Measurements from ENCODE around the gene PRRC2A.

The PRRC2A gene

DNA sequence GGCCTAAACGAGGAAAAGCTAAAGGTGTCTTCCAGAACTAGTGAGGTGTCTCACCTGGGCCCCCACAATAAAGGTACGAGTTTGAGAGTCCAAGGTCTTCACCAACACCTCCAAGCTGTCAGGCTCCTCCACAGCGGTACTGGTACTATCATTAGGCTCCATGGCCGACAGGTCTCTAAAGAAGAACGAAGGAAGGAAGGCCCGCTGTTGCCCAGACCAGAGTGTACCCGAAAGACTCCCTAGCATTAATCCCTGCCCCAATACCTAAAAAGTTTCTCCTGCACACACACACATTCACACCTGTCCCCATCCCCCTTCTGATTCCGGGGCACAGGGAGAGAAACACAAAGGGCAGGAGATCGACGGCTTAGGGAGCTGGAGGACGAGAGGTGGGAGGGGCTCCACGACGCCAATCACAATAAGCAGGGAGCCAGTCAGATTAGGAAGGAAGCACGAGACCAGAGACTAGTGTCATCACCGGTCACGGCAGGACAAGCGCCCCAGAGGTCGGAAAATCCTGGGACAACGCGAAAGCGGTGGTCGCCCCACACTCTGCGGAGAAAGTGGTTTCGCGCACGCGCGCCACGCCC, 31.2 kb downstream of the PRRC2A start:
- DNase-seq (ENCODE audit: low read depth in 3 of 3) = no peak

DNA sequence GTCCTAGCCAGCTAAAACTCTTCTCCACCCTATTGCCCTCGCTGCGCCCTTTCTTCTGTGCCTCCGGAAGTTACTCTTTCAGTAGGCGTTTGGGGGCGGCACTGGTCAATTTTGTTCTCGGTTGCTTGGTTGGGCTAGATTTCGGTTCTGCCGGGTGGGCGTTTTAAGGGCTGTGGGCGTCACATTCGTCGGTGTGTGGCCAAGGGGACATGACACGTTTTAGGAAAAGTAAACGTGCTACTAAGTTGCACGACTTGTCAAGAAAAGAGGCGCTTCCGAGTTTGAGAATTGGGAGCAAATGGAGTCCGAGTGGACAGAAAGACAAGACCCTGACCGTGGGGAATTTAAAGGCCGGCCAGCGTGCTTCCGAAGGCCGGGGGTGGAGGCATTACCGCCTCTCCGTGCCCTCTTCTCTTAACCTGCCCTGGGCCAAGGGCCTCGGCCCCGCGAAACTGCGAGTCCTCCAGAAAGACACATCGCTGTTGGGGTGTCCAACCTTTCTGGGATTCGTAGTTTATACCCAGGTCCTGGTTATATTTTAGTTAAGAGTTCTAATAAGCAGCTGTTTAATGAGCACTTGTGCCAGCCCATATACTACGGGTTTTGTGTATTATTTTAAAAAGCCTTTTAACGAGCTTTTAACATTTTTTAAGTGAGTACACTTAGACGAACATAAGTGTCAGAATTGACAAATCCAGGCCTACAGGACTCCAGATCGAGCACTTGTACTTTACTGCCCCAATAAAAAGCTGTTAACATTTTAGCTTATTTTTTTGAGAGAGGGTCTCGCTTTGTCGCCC, 32.6 kb downstream of the PRRC2A start:
- peak in 2 of 3 experiments; percentile 65 to 84 for DNase-seq (ENCODE audit: low read depth in 3 of 3)

DNA sequence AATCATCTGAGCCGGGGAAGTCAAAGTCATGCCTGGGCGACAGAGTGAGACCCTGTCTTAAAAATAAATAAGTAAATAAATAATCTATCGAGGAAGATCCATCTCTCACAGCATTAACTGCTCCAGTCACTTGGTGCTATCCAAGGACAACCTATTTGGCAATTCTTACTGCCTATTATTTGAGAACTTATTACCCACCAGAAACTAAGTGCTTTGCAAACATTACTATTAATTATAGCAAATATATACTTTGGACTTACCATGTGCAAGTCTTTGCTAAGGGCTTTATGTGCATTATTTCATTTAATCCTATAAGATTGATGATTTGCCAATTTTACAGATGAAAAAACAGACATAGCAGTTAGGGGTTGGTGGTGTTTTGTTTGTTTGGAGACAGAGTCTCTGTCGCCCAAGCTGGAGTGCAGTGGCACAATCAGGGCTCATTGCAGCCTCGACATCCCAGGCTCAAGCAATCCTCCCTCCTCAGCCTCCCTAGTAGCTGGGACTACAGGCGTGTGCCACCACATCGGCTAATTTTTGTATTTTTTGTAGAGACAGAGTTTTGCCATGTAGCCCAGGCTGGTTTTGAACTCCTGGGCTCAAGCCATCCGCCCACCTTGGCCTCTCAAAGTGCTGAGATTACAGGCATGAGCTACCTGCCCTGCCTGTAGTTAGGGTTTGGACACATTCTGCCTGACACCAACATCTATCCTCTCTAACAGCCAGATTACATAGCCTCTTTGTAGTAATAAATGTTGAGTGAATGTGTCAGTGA, 34.2 kb downstream of the PRRC2A start:
- DNase-seq (ENCODE audit: low read depth in 3 of 3) = no peak

DNA sequence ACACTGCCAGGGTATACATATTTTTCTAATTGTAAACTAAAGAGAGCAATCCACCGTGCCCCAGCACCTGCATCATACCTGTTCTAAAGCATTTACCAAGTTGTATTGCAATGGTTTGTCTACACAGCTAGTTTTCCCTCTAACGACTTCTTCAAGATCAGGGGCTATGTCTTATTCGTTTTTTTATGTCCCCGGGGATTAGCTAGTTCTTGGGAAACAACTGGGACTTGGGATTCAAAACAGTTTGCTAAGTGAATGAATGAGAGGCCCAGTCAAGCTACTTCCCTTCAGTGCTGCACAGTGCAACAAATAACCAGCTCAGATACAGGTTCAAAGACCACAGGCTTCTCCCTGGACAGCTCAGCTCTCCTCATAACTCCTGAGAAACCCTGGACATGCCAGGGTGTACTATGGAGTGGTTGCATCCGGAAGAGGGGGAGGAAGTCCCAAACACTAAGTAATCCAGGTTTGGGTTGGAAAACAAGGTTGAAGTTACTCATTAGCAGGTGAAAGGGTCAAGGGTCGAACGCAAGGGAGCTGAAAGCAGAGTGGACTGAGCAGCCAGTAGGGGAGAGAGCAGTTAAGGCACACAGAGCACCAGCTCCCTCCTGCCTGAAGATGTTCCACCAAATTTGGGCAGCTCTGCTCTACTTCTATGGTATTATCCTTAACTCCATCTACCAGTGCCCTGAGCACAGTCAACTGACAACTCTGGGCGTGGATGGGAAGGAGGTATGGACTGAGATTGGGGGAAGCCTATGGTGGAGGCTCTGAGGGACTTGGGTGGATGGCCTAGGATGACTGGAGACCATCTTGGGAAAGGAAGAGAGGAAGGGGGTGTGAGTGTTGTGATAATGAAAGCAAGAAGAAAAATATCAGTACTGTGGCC, 35.1 kb downstream of the PRRC2A start, which contains the start of gene APOM:
APOM (plus strand) TSS at position 546 of the 889 bp plus-strand sequence; CDS start at position 619, 73 bp downstream.
- no peak for DNase-seq (ENCODE audit: low read depth in 3 of 3)

DNA sequence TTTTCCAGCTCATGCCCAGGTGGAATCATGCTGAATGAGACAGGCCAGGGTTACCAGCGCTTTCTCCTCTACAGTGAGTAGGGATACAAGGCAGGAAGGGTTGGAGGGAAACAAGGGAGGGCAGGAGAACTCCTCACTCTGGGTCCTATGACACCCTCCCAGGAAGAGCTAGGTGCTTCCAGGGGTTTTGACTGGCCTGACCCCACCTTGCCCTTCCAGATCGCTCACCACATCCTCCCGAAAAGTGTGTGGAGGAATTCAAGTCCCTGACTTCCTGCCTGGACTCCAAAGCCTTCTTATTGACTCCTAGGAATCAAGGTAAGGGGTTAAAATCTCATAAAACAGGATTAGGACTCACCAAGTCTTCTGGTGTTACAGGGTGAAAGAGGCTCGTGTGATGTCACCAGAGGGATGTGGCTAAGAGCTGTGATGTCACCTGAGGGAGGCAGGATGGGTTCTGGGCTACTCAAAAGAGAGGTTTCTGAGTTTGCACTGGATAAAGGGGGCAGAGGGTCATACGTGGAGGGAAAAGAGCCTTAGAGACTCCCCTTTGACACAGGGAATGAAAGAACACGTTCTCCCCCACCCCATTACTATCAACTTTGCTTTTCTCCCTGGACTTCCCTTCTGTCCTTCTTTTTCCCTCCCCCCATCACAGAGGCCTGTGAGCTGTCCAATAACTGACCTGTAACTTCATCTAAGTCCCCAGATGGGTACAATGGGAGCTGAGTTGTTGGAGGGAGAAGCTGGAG, 37.1 kb downstream of the PRRC2A start:
- DNase-seq (ENCODE audit: low read depth in 3 of 3) = no peak

DNA sequence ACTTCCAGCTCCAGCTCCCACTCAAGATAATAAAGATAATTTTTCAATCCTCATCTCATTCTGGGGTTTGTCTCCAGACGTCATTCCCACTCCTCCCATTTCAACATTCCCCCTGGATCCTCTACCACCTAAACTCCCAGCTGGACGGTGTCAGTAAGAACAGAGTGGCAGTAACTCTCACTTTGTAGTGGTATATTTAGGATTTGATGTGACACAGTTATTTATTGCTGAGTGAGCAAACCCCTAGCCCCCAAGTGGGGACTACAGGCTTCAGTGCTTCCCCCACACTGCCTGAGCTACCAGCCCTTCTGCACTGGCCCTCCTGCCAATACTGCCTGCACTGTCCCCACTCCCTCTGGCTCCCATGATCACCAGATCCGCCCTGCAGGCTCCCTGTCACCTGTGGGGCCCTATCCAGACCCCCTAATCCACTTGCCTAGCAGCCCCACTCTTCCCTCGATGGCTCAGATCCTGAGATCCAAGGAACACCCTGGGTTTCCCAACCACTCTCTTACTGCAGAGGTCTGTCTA, 37.7 kb downstream of the PRRC2A start:
- DNase-seq (ENCODE audit: low read depth in 3 of 3) = no peak

DNA sequence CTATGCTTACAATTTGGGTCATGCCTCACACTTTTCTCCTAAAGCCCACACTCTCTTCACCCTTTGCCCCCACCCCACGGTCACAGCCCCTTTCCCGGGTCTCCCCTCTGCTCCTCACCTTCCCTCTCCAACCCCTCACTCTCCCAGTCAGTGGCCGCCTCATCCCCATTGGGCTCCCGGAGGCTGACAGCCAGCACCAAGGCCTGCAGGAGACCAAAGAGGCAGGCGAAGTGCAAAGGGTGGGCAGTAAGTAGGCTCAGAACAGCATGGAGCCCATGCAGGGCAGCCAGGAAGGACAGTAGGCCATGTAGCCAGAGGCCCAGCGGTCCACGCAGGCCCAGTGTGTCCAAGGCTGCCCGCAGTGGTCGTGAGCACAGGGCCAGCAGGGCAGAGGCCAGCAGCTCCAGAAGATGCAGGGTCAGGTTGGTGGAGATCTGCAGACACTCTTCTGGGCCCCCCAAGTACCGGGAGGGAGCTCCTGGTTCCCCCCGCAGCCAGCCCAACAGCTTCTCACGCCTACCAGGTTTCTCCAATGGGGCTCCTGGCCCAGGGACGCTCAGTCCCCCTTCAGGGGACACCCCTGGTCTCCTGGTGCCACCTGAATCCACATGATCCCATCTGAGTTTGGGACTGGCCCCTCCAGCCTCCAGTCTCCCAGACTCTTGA, 38.6 kb downstream of the PRRC2A start:
- no peak for DNase-seq (ENCODE audit: low read depth in 3 of 3)

DNA sequence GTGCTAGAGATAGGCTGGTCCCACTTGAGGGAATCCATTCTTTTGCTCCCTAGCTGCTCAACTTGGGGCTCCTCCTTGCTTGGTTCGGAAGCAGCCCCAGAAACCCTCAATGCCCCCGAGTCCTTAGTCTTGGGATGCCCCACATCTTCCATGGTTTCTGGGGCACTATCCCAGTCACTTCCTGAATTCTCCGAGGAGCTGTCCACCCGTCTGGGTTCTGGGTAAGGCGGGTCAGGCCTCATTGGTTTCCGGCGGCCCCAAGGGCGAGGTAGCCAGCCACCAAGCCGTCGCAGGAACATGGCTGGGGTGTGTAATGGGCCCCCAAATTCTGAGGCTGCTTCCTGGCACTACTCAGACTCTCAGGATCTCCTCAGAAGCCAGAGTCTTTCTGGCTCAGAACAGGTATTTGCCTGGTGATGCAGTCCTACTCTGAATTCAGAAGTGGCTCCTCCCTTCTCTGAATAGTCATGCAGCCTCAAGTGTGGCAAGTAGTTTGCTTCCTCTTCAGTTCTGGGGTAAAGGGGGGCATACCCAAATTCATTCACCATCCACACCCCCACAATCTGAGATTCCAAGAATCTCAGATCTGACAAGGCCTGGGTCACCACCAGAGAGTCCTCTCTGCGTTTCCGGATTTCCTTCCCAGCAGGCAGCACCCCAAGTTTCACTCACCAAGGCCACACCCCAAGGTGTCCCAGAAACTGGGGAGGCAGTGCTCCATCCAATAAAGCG, 39.3 kb downstream of the PRRC2A start:
- DNase-seq (ENCODE audit: low read depth in 3 of 3) = peak in 1 of 3 experiments; percentile 49

DNA sequence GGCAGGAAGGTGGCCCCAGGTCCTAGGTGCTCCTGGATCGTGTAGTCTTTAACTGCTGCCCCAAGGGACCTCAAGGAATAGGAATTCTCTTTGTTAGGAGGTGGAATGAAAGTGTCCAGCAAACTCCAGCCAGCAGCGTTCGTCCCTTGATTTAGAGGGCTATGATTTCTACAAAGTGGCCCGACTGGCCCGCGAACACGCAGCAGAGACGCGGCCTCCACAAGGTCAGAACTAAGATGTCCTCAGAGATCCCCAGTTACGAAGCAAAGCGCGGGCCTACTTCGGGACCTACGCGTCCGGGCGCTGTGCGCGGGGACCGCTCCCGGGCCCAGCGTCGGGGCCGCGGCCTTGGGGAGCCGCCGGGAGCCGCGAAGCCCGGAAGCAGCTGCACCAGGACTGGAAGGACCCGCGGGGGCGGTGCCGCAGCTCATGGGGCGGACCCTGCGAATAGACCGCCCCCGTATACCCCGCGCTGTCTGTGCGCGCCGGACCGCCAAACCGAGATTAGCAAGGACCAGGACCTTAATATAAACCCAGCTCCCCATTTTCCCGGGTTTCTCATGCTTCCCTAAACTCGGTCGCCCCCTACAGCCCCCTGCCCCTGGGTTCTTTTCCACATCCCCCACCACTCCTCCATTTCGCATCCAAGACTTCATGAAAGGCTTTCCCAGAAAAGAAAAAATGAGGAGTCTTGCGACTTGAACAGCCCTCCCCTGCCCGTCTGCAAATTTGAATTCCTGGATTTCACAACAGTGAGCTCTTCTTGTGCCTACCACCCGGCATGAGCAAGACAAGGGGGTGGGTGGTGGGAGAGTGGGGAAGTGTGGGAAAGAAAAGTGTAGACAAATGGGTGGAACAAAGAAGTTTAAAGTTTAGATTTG, 40.1 kb downstream of the PRRC2A start, which contains the start of gene C6orf47:
C6orf47 (minus strand) TSS at position 398 of the 881 bp plus-strand sequence. CDS start 831 bp downstream, outside the sequence.
- DNase-seq (ENCODE audit: low read depth in 3 of 3) = peak; percentile 46 to 79 (median 61)

DNA sequence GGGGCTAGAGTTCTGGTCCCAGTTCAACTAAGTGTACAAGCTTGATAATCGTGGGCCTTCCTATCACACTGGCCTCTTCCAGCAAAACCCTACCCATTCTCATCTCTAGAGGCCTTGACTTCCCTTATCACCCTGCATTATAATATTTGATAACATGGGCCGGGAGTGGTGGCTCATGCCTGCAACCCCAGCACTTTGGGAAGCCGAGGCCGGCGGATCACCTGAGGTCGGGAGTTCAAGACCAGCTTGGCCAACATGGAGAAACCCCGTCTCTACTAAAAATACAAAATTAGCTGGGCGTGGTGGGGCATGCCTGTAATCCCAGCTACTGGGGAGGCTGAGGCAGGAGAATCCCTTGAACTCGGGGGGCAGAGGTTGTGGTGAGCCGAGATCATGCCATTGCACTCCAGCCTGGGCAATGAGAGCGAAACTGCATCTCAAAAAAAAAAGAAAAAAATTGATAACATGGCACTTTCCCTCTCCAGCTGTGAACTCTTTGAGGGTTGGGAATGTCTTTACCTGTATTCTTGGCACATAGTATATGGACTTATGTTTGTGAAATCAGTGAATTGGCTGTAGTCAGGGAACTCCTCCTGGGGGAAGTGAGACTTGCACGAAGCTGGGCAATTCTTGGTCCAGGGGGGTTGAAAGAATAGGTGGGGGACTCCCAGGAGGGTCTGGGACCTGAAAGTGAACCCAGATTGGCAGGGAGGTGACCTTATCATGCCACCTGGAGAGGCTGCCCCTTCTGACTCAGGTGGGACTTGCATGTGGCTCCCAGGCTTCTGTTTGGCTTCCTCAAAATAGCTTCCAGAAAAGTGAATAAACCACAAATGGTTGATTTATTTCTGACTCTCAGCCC, 41.0 kb downstream of the PRRC2A start:
- no peak for DNase-seq (ENCODE audit: low read depth in 3 of 3)

DNA sequence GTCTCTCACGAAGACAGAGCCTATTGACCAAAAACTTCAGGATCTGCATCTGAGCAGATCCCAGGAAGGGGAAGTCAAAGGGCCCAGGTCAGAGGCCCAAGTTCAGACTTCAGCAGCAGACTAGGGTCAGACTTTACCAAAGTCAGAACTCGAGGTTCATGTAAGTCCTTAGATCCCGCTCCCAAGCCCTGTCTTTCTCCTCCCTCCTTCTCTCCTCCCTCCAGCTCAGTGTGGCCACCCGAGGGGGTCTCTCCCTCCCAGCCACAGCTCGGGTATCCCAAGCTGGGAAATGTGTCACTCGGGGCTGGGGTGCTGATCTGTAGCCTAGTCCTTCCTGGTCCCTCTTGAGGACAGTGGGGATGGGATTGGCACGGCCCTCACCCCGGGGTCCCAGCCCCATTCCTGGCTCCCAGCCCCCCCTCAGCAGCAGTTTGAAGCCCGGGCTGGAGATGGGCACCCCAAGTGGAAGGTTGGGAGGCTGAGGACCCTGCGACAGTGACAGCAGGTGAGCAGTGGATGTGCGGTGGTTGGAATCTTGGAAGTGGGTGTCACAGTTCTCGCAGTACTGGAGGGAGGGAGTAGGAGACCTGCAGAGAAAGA, 41.7 kb downstream of the PRRC2A start:
- no peak for DNase-seq (ENCODE audit: low read depth in 3 of 3)

DNA sequence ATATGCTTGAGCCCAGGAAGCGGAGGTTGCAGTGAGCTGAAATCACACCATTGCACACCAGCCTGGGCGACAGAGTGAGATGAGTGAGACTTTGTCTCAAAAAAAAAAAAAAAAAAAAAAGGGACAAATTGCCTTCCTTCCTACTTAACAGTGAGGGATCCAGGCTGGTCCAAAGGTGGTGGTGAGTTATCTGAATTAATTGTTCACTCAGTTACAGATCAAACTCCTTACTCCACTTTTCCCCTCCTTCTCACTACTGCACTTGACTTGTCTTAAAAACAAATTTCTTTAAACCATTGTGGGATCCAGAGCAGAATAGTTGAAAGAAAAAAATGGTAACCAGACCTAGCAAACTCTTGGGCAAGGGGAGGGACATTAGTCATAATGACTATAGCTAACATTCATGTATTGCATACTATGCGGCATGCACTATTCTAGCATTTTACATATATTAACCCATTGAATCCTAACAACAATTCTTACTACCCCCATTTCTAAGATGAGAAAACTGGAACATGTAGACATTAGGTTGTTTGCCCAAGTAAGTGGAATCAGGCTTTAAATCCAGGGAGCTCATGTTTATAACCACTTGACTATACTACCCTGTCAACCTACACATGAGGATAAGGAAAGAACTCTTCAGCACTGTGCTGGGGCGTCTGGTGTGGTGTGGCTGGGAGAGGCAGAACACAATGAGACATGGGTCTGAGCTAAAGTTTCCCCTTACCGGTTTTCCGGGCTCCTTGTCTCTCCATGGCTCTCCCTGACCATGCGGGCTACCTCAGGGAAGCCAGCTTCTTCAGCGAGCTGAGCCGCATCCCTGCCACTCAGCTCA, 42.8 kb downstream of the PRRC2A start:
- no peak for DNase-seq (ENCODE audit: low read depth in 3 of 3)

DNA sequence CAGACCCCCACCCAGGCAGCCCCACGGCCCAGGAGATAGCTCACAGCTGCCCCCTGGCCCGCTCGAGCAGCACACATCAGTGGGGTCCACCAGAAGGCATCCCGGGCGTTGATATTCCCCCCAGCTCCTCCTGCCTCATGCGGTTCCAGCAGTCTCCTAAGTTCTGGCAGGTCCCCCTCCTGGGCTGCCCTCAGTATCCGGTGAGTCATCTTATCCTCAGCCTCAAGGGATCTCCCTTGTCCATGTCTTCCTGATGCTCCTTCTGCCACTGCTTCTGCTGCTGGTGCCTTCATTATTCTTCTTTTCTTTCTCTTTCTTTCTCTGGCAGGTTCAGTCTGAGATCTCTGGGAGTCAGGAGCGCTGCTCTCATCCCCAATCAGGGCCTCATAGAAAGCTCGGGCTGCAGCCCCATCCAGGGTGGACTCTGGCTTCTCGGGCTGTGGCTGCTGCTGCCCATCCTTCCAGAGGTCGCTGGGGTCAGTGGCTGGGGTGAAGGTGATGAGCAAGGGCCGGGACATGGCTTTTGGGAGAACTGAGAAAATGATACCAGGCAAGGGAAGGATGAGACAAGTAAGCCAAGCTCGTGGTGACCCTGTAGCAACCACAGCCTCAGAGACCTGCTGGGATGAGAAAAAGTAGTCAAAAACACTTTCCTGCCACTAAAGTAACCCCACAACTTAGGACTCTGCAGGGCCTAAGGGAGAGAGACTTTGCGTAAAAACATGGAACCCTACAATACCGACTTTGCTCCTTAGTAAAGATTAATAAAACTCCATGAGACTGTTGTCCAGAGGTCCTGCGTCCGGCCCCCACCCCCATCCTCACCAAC, 43.7 kb downstream of the PRRC2A start:
- DNase-seq (ENCODE audit: low read depth in 3 of 3) = no peak

DNA sequence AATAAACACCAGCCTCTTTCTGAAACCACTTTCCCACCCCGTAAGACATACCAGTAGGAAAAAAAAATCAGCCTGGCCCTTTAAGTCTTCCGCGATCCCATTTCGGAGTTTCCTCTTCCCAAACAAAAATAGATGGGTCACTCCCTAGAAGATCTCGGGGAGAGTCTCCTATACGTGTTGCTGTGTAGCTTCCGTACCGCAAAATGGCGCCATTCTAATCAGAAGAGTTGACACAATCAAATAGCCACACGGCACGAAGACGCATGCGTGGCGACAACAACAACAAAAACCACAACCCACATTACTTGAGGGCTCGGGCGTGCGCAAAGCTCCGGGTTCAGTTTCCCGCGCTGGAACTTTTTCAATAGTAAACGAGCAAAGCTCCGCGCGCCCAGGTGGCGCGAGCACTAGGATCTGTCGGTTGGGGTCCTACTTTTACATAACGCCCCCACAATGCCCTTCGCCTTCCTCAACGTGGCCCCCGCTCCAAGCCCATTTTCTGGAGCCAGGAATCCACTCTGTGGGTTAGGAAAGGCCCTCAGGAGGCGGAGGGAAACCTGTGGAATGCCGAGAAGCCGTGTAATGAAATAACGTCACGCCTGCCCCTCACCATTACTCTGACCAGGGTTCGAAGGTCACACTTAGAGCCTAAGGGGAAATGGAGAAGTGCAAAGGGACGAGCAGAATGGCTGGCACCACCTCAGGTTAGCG, 44.4 kb downstream of the PRRC2A start, which contains the start of gene GPANK1:
GPANK1 (minus strand) TSS at position 208 of the 711 bp plus-strand sequence. CDS start 519 bp downstream, outside the sequence.
- peak; percentile 78 to 87 (median 85) for DNase-seq (ENCODE audit: low read depth in 3 of 3)
